Lower lobe of right lung (tissue), 2 donors: Measurements from ENCODE around the gene MARVELD1. TPM values are rescaled to one million over a fixed set of nuclear protein-coding genes. Genes with fewer than 3 reads are reported as not detected.
"Not testable (repeated sequence)": the region's sequence is repeated elsewhere in the genome, so short reads cannot be mapped to it uniquely, and the experiment has no call there.

ENCODE experiments used
- ATAC-seq, 2 donors: fragments of 200-7000 bp; cut with Tn5 transposase; one replicate each; pipeline ENCODE4 v1.9.1; 2020 to 2022; ENCODE audit warnings: mild to moderate bottlenecking in 2 of 2, moderate library complexity in 2 of 2
- DNase-seq: peaks from one replicate; pipeline ENCODE4 v3.0.0-alpha.2; 2020
- H3K27ac ChIP-seq: fragments of 200-600 bp; one replicate; pipeline ENCODE4 v1.8.0; 2022
- H3K27me3 ChIP-seq: fragments of 200-600 bp; one replicate; pipeline ENCODE4 v1.8.0; 2022; ENCODE audit warnings: low read depth
- H3K36me3 ChIP-seq: fragments of 200-600 bp; one replicate; pipeline ENCODE4 v1.8.0; 2022; ENCODE audit warnings: mild to moderate bottlenecking
- H3K4me1 ChIP-seq: fragments of 200-600 bp; one replicate; pipeline ENCODE4 v1.8.0; 2022
- H3K4me3 ChIP-seq: fragments of 200-600 bp; one replicate; pipeline ENCODE4 v1.8.0; 2022; ENCODE audit warnings: mild to moderate bottlenecking
- H3K9me3 ChIP-seq: fragments of 200-600 bp; one replicate; pipeline ENCODE4 v1.8.0; 2022
- intact Hi-C: fragments of 100-400 bp; cut with DNase I; formaldehyde crosslinking; loops from one replicate; pipeline ENCODE4 v1.11.0; 2022
- total RNA-seq: library from RNA; stranded (reverse); fragmentation: NEBNext Ultra II Directional; extraction: Animal tissue kit (Norgen Biotek cat#: 25700); gene quantifications from one replicate; pipeline ENCODE4 v1.2.1, GENCODE V29; 2021
- TF ChIP-seq, protein P1 (sequence below): fragments of 200-600 bp; IDR thresholded peaks from one replicate; pipeline ENCODE4 v1.8.0; 2022; ENCODE audit warnings: antibody characterized with exemption, mild to moderate bottlenecking
- donor health status: DM: no; HTN: yes; CAD: no; lungs with severe emphysema.

The MARVELD1 gene
- total RNA-seq, 1 donor from 2014 or later = 36.5 TPM

DNA sequence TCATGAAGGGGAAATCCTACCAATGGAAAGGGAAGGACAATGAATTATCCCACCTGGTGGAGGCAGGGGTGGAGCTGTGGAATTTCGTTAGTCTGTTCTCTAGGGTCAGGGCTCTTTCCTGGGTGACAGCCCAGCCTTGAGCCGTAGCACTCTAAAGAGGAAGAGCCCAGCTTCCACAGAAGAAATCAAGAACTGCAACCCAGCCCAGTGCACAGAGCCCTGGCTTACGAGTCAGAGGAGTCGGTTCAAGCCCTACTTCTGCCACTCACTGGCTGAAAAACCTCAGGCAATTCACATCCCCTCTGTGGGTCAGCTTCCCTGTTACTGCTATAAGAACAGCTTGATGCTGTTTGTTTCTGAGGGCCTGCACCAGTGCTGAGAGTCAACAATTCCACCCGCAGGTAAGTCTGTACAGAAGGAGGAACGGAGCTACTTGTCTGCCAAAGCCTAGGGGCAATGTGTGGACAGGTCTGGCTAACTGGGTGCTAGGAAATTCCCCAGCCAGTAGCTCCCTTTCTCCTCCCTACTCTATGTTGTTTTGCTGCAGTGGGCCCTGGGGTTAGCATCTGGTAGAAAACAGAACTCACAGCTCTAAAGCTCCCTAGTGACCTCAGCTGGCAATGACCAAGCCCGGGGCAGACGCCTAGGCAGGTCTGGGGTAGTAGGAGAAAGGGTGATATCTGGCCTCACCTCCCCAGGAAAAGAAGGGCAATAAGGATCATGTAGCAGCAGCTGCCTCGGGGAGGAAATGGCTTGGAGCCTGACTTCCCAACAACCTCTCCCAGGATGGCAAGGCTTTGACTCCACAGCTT, 29.8 kb upstream of the MARVELD1 start:
- Histone ChIP-seq H3K27ac (peak overlapping the region; percentile 90), H3K4me1 (peaks cover 49% of the 10 kb centered on the region), H3K4me3 (peak overlapping the region; percentile 79), H3K36me3 (peaks cover 11% of the 10 kb centered on the region), H3K9me3 (no peaks in the 10 kb centered on the region), H3K27me3 (no peaks in the 10 kb centered on the region)
- no peak for ATAC-seq
- intact Hi-C loops = no loop called here
- DNase-seq = peak; percentile 57
- TF ChIP-seq, protein P1, sequence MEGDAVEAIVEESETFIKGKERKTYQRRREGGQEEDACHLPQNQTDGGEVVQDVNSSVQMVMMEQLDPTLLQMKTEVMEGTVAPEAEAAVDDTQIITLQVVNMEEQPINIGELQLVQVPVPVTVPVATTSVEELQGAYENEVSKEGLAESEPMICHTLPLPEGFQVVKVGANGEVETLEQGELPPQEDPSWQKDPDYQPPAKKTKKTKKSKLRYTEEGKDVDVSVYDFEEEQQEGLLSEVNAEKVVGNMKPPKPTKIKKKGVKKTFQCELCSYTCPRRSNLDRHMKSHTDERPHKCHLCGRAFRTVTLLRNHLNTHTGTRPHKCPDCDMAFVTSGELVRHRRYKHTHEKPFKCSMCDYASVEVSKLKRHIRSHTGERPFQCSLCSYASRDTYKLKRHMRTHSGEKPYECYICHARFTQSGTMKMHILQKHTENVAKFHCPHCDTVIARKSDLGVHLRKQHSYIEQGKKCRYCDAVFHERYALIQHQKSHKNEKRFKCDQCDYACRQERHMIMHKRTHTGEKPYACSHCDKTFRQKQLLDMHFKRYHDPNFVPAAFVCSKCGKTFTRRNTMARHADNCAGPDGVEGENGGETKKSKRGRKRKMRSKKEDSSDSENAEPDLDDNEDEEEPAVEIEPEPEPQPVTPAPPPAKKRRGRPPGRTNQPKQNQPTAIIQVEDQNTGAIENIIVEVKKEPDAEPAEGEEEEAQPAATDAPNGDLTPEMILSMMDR = no peak

DNA sequence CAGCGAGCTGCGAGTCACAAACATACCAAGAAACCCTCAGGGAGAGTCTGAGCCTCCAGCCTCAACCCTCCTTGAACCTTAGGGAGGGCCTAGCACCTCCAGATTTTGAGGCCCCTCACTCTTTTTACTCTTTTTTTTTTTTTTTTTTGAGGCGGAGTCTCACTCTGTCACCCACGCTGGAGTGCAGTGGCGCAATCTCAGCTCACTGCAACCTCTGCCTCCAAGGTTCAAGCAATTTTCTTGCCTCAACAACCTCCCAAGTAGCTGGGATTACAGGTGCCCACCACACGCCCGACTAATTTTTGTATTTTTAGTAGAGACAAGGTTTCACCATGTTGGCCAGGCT, 29.2 kb upstream of the MARVELD1 start:
- DNase-seq, H3K36me3 ChIP-seq, H3K9me3 ChIP-seq, ATAC-seq, H3K27me3 ChIP-seq, intact Hi-C loops: not testable (repeated sequence)
- Histone ChIP-seq H3K4me3 (peak overlapping the region; percentile 79), H3K4me1 (peaks cover 54% of the 10 kb centered on the region), H3K27ac (peak overlapping the region; percentile 90)

DNA sequence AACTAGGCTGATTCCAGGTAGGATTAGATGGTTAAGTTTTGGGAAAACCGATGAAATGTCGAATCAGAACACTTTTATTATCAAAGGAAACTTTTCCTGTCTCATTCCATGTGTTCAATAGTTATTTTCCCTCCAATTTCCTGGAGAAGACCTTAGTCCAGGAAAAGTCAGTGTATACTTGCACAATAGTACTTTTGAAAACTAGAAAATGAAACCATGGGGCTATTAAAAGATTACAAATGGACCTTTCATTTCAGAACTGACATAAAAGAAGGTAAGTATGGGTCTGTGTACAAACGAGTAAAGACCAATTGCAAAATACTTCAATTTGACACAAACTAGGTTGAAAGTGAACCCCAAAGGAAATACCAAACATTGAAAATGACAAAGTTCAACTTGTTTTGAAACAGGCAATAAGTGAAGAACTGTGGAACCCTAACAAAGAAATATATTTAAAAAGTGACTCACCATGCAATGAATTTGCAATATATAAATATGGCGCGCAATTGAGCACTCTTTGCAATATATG, 28.6 kb upstream of the MARVELD1 start:
- intact Hi-C loops = no loop called here
- Histone ChIP-seq H3K9me3 (no peaks in the 10 kb centered on the region), H3K4me3 (peak overlapping the region; percentile 79)

DNA sequence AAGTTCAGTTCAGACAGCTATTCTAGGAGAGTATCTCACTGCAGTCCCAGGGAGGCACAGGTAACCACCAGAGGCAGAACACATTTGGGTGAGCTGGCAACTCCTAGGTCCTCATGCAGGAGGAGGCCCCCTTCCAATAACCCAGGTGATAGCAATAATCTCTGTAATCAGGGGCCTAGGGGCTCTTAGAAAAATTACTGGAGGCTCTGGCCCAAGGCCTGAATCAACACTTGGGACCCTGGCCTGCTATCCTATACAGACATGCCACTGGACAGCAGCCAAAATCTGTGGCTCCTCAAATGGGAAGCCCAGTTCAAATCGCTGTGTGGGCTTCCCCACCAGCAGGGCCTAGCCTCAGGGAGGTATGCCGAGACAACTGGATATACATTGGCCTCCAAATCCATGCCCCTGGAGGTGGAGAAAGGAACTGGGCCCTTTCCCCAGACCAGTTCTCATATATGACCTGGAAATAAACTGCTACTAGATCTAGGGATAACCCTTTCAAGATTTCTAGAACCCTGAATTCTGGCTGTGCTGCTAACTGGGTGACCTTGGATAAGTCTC, 28.1 kb upstream of the MARVELD1 start:
- Histone ChIP-seq H3K9me3 (no peaks in the 10 kb centered on the region), H3K27me3 (no peaks in the 10 kb centered on the region), H3K4me3 (peak overlapping the region; percentile 79), H3K36me3 (no peaks in the 10 kb centered on the region), H3K4me1 (peaks cover 57% of the 10 kb centered on the region), H3K27ac (peak overlapping the region; percentile 90)
- TF ChIP-seq, protein P1 = peak; percentile 43
- DNase-seq (no peak), ATAC-seq (no peak)
- intact Hi-C loops = no loop called here

More for the DNA sequence above, 28.6 kb upstream of the MARVELD1 start:
- Histone ChIP-seq H3K36me3 (peaks cover 2% of the 10 kb centered on the region), H3K27ac (peak overlapping the region; percentile 90), H3K27me3 (no peaks in the 10 kb centered on the region), H3K4me1 (peaks cover 57% of the 10 kb centered on the region)
- no peak for ATAC-seq
- DNase-seq = no peak
- TF ChIP-seq, protein P1 = no peak

DNA sequence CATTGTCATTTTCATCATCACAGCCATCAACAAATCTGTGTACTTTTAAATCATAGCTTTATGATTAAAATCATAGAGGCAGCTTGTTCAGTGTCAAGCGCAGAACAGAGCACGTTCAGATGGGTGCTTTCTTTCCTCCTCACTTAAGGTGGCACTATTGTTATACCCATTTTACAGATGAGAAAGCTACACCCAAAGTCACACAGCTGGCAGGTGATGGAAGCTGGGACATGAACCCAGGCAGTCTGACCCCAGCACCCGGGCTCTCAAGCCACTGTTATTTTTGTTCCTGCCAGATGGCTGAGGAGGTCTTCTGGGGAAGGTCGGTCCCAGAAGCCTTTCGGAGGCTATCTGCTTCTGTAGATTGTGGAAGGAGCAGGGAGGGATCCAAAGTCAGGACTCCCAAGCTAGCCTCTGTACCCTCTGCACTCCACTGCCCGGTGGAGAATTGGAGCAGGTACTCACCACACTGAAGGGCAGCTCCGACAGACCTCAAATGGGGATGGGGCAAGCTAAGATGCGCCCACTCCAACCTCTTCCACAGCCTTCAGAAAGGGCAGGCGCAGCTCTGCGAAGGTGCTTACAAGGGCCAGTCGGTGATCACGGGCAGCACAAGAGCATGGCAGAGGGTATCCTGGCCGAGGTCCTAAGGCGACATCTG, 27.1 kb upstream of the MARVELD1 start:
- Histone ChIP-seq H3K4me1 (peaks cover 57% of the 10 kb centered on the region), H3K27ac (peak overlapping the region; percentile 90), H3K36me3 (no peaks in the 10 kb centered on the region), H3K4me3 (peak overlapping the region; percentile 79), H3K27me3 (no peaks in the 10 kb centered on the region), H3K9me3 (no peaks in the 10 kb centered on the region)
- ATAC-seq = peak; percentile 2 to 13
- no peak for DNase-seq
- intact Hi-C loops = no loop called here
- TF ChIP-seq, protein P1 = no peak
